HG03135 (cell line): ENCODE measurements around the gene TRPC3.
A peak's percentile ranks its signal among the peaks of the same experiment; 100 is the strongest.

Experiments used
- ATAC-seq: cut with Tn5 transposase; IDR thresholded peaks from one replicate; pipeline ENCODE4 v1.9.1; 2021; ENCODE audit warnings: mild to moderate bottlenecking, moderate library complexity; ENCODE audit not compliant: unreplicated experiment

TRPC3 gene

DNA sequence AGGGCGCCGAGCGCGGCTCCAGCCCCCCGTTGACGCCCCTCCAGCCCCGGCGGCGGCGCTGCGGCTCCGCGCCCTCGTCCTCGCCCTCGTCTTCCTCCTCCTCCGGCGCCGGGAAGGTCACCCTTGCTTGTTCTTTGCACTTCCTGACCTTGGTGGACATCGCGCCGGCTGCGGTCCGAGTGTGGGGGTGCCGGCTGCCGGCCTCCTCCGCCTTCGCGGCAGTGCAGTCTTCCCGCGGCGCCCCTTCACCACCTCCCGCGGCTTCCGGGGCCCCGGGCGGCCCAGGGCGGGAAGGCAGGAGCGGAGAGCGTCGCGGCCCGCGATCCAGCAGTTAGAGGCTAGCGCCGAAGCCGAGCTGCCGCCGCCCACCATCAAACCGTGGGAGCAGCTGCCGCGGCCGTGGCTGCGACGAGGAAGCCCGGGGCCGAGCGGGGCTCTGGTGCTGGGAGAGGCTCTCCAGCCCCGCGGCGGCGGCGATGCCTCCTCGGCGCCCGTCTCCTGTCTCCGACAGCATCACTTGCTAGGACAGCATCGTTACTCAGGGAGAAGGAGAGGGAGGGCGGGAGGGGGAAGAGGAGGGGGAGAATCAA, at the start of gene TRPC3:
TRPC3 (minus strand) TSS at position 540 of the 590 bp plus-strand sequence; CDS start at position 160, 380 bp downstream.
- peak; percentile 34 for ATAC-seq

GRCh38 chr4:122000849-122001248, 49.0 kb upstream of the TRPC3 start:
- ATAC-seq: no peak

DNA sequence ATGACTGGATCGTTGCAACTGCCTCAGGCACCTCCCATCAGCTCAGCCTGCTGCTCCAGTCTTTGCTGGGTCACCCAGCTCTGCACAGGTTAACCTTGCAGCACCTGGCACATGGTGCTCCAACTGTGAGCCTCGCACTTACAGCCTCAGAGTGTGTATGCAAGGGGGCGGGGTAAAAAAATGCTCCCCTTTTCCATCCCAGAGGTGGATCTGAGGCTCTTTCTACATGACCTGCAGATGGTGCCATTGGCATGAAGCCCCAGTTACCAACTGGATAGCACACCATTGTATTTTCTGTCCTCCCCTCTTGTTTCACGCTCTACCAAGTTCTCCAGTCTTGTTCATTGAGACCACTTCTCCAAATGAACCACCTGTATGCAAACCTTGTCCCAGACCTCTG, 46.2 kb upstream of the TRPC3 start:
- no peak for ATAC-seq

- no peak for ATAC-seq
These were observed 44.1 kb upstream of the TRPC3 start for GRCh38 chr4:121995790-121996537.

GRCh38 chr4:121991968-121992367, 40.1 kb upstream of the TRPC3 start:
- ATAC-seq: no peak

- ATAC-seq: no peak
These were observed 38.6 kb upstream of the TRPC3 start for GRCh38 chr4:121990489-121990888.

DNA sequence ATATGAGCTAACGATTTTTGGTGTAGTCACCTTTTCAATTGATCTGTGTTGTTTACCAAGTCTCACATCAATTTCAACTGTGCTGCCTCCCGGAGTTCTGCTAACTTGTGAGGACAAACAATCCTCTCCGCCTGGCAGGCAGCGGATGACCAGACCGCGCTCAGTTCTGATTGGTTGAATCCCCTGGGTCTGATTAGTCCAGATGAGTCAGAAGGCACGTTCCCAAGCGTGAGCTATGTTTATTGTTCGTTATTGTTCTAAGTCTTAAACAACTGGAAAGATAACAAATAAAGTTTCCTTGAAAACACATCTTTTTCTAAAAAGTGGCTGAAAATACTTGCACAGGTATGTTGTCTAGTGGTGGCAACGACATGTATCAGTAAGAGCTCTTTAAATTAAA, 37.9 kb upstream of the TRPC3 start:
- ATAC-seq: no peak

DNA sequence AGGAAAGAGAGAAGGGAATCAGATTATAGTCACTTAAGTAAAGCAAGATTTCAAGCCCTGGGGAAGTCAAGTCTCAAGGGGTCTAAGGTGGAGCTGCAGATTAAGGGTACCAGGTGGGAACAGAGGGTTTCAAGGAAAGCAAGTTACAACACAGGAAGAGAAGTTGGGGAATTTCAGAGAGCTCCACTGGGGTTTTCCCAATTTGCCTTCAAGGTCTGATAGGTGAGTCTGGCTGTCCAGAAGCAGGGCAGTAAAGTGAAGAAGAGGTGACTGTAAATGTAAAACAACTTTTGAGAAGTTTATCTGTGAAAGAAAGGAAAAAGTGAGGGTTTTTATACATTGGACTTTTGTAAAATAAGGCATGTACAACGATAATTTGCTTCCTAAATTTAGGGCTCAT, 37.1 kb upstream of the TRPC3 start:
- ATAC-seq: no peak

DNA sequence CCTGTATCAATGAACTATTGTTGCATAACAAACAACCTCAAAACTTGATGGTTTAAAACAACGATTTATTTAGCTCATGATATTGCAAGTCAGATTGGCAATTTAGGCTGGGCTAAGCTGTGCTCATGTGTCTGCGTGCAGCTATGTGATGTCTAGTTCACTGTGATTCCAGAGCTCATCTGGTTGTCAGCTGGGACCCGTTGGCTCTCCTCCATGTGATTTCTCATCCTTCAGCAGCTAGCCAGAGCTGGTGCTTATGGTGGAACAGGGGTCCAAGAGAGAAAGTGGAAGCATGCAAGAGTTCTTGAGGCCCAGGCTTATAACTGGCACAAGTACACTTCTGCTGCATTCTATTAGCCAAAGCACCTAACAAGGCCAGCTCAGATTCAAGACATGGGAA, 28.8 kb upstream of the TRPC3 start:
- no peak for ATAC-seq

DNA sequence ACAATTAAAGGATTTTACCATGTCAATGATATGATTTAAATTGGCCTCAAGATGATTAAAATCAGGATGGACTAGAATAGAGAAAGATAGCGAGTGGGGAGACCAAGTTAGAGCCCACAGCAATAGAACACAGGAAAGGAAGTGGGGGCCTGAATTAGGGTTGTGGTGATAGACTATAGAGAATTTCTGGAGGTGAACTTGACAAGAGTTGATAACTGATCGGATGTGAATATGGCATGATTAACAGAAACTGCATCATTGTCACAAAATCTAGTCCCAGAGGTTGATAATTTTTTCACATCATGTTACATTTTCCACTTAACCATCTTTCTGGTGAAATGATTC, 26.3 kb upstream of the TRPC3 start:
- peak; percentile 22 for ATAC-seq

DNA sequence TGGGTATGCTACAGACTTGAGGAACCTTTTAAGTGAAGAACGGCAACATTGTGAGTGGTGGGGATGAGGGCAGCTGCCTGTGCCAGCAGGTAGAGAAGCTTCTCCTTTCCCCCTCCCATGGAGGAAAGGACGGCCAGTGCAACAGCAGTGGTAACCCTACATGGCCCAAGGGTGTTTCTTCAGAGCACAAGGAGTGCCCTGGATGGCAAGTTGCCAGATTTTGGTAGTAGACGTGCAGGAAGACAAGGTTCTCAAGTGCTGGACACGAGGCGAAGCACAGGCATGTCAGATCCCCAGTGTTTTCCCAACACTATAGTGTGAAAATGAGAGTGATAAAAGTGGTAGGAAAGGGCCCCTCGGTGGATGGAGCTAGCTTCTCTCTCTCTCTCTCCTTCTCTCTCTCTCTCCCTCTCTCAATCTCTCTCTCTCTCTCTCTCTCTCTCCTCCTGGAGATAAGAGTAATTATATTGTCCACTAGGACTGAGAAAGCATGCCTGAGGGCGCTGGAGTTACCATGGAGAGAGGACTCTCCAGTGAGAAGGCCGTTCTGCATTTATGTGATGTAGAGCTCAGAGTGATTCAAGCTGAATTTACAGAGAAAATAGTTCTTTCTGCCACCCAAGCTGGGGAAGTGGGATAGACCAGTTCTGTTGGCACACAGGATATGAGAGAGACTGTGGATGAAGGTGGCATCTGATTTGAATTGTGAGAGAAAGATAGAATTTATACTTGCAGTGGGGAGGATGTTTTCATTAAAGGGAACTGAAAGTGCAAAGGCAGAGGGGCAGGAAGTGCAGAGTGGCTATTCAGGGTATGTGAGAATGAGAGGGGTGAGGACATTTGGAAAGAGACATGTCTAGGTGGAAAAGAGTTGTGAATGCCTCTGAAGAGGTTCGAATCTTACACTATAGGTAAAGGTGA, 25.7 kb upstream of the TRPC3 start:
- ATAC-seq: peak; percentile 97

GRCh38 chr4:121975784-121976183, 23.9 kb upstream of the TRPC3 start:
- no peak for ATAC-seq

GRCh38 chr4:121973816-121974215, 22.0 kb upstream of the TRPC3 start:
- no peak for ATAC-seq

GRCh38 chr4:121968859-121969258, 17.0 kb upstream of the TRPC3 start:
- no peak for ATAC-seq

GRCh38 chr4:121964958-121965357, 13.1 kb upstream of the TRPC3 start:
- ATAC-seq: no peak

DNA sequence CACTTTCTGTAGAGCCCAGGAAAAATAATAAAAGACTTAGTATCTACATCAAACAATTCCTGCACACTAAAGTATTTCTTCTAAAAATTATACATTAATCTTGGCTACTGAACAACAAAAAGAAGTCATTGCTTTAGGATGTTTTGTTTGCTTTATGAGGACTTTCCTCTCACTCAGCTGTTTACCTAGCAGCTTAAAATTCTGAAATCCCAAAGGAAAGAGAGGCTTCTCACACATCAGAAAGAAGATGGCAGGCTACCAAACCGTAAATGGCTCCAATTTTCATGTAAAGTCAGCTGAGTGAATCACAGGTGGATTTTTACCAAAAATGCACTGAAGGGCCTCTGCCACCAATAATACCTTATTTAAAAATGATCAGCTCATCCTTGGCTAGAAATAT, 9.0 kb upstream of the TRPC3 start:
- ATAC-seq: no peak

GRCh38 chr4:121958777-121959176, 6.9 kb upstream of the TRPC3 start:
- ATAC-seq: no peak

- no peak for ATAC-seq
These were observed 5.4 kb upstream of the TRPC3 start for GRCh38 chr4:121957266-121957665.

GRCh38 chr4:121953860-121954259, 2.0 kb upstream of the TRPC3 start:
- ATAC-seq: no peak

- no peak for ATAC-seq
These were observed 430 bp upstream of the TRPC3 start for GRCh38 chr4:121952290-121952689.

GRCh38 chr4:121950680-121951520, 960 bp downstream of the TRPC3 start:
- peak; percentile 36 for ATAC-seq
